ENCODE results near the gene ZNF76.

GRCh38 chr6:35309611-35310264 is 50.2 kb downstream of the ZNF76 start:
- TF ChIP-seq TAF1 (IDR thresholded peaks at IDR 0.05; ENCODE audit: low read depth), result no peak
- no peak for TF ChIP-seq CTCF (IDR thresholded peaks at IDR 0.05; ENCODE audit: poor library complexity, severe bottlenecking)
